GM12878 (cell line): ENCODE results near the gene HES2. TPM values are rescaled to one million over a fixed set of nuclear protein-coding genes. Genes with fewer than 3 reads are reported as not detected.

Experiments used
- ATAC-seq: fragments of 200-7000 bp; cut with Tn5 transposase; 3 replicates; pipeline ENCODE4 v1.9.1; 2020; ENCODE audit warnings: mild to moderate bottlenecking, moderate library complexity
- BruUV-seq: library from RNA; stranded (reverse); fragments of 400-500 nt; replicated peaks from 2 replicates; lab custom pipeline; 2021; lab: Mats Ljungman, UMichigan
- CTCF ChIA-PET: fragments of 300-600 bp; sonication (Branson Sonifier 250); formaldehyde crosslinking; extraction: SDS; loops from one replicate; lab custom pipeline; 2021; ENCODE audit warnings: inconsistent platforms; lab: Yijun Ruan, JAX
- POLR2A ChIA-PET: fragments of 350-600 bp; formaldehyde crosslinking; extraction: SDS; loops from one replicate; lab custom pipeline; 2021; ENCODE audit warnings: inconsistent platforms; lab: Charles Lee
- RAD21 ChIA-PET: fragments of 300-600 bp; sonication (Branson Sonifier 250); formaldehyde crosslinking; loops from one replicate; lab custom pipeline; 2023; ENCODE audit warnings: antibody characterized with exemption; ENCODE audit not compliant: unreplicated experiment; lab: Charles Lee
- SMC1A ChIA-PET: fragments of 300-600 bp; sonication (Branson Sonifier 250); formaldehyde crosslinking; loops from one replicate; lab custom pipeline; 2023; ENCODE audit not compliant: unreplicated experiment, uncharacterized antibody; lab: Charles Lee
- DNase-seq: peaks from one replicate; pipeline ENCODE4 v3.0.0-alpha.2; 2011; ENCODE audit warnings: low read depth, low spot score
- FAIRE-seq: peaks from 3 replicates; lab custom pipeline; 2011; peaks lifted over from hg19 to GRCh38; lab: Jason Lieb, UNC
- H2AFZ ChIP-seq: 2 replicates; pipeline ENCODE4 v1.6.0; 2011; ENCODE audit warnings: low read depth, low read length, control low read depth; ENCODE audit not compliant: control insufficient read depth
- H3K27ac ChIP-seq: 2 replicates; pipeline ENCODE4 v1.5.1; 2011; ENCODE audit warnings: control low read depth; ENCODE audit not compliant: control insufficient read depth, insufficient read depth
- H3K27me3 ChIP-seq, 2 experiments: replicated peaks in 1 of 2; 2 replicates each; pipeline versions ENCODE4 v1.6.0 to v1.6.1; 2011; ENCODE audit warnings: low read length in 1 of 2; ENCODE audit not compliant: control insufficient read depth in 2 of 2, insufficient read depth in 2 of 2
- H3K36me3 ChIP-seq, 2 experiments: 2 replicates each; pipeline ENCODE4 v1.5.1; 2011; ENCODE audit warnings: low read length in 1 of 2; ENCODE audit not compliant: control insufficient read depth in 2 of 2, insufficient read depth in 2 of 2
- H3K4me1 ChIP-seq: 2 replicates; pipeline ENCODE4 v1.6.1; 2011; ENCODE audit warnings: mild to moderate bottlenecking, low read length, moderate library complexity, mixed read lengths; ENCODE audit not compliant: control insufficient read depth, insufficient read depth
- H3K4me2 ChIP-seq: 2 replicates; pipeline ENCODE4 v1.6.0; 2011; ENCODE audit warnings: control low read depth; ENCODE audit not compliant: control insufficient read depth, insufficient read depth
- H3K4me3 ChIP-seq: fragments of 200-600 bp; sonication (generic); 2 replicates; pipeline ENCODE4 v1.5.1; 2016
- H3K79me2 ChIP-seq: 2 replicates; pipeline ENCODE4 v1.6.0; 2011; ENCODE audit warnings: low read length; ENCODE audit not compliant: control insufficient read depth, insufficient read depth
- H3K9ac ChIP-seq: 2 replicates; pipeline ENCODE4 v1.8.0; 2011; ENCODE audit warnings: low read length, control low read depth, mixed read lengths; ENCODE audit not compliant: control insufficient read depth, insufficient read depth
- H3K9me3 ChIP-seq: replicated peaks from 3 replicates; pipeline ENCODE4 v1.5.1; 2011; ENCODE audit warnings: mild to moderate bottlenecking, low read length; ENCODE audit not compliant: control insufficient read depth, insufficient read depth
- H4K20me1 ChIP-seq: 2 replicates; pipeline ENCODE4 v1.6.0; 2011; ENCODE audit not compliant: control insufficient read depth, insufficient read depth
- HCFC1 ChIP-seq: fragments of 150-350 bp; IDR thresholded peaks from 2 replicates; pipeline ENCODE4 v1.6.1; 2014; ENCODE audit warnings: low read length
- HDAC2 ChIP-seq: fragments of 200-600 bp; sonication (generic); IDR thresholded peaks from 2 replicates; pipeline ENCODE4 v1.6.1; 2017
- LARP7 ChIP-seq: fragments of 450-650 bp; IDR thresholded peaks from 2 replicates; pipeline ENCODE4 v1.6.1; 2017; ENCODE audit warnings: mild to moderate bottlenecking
- NR2C2 ChIP-seq: IDR thresholded peaks from 2 replicates; pipeline ENCODE4 v1.6.1; 2011; ENCODE audit warnings: borderline replicate concordance, low read depth; ENCODE audit not compliant: control insufficient read depth, insufficient read length
- SMAD1 ChIP-seq: fragments of 450-650 bp; IDR thresholded peaks from 2 replicates; pipeline ENCODE4 v1.6.1; 2018; ENCODE audit warnings: mild to moderate bottlenecking, low read depth; ENCODE audit not compliant: partially characterized antibody
- SREBF1 ChIP-seq: IDR thresholded peaks from 2 replicates; pipeline ENCODE4 v1.6.1; 2012; ENCODE audit warnings: mild to moderate bottlenecking, low read length
- STAT3 ChIP-seq: IDR thresholded peaks from 2 replicates; pipeline ENCODE4 v1.6.1; 2011; ENCODE audit warnings: low read depth, low read length, improper control_type of control experiment
- TBL1XR1 ChIP-seq: IDR thresholded peaks from 2 replicates; pipeline ENCODE4 v1.6.1; 2012; ENCODE audit warnings: low read depth, low read length, improper control_type of control experiment
- WRNIP1 ChIP-seq: IDR thresholded peaks from 2 replicates; pipeline ENCODE4 v1.6.1; 2011; ENCODE audit warnings: low read depth, low read length, improper control_type of control experiment, borderline replicate concordance
- YY1 ChIP-seq: IDR thresholded peaks from 2 replicates; pipeline ENCODE4 v1.6.1; 2011; ENCODE audit warnings: low read depth, mild to moderate bottlenecking, low read length
- WGBS: methylation state at CpG from one replicate; pipeline ENCODE4 v1.1.6; 2016; ENCODE audit warnings: low lambda C conversion rate; ENCODE audit not compliant: insufficient replicate concordance, insufficient coverage; ENCODE audit errors: missing lambda C conversion rate; 5-methylcytosine and 5-hydroxymethylcytosine counted together
- in situ Hi-C: fragments of 300-500 bp; cut with MboI; formaldehyde crosslinking; loops from 9 replicates; pipeline ENCODE4 v1.14.3; 2018; ENCODE audit warnings: mixed read lengths
- intact Hi-C: fragments of 100-400 bp; cut with micrococcal nuclease; formaldehyde crosslinking; loops from one replicate; pipeline ENCODE4 v1.14.2; 2022; ENCODE audit not compliant: unreplicated experiment
- polyA plus RNA-seq, 11 experiments: library from polyadenylated mRNA; depleted of rRNA in 4 of 11; unstranded in 6 of 11; stranded (reverse) in 5 of 11; fragments of >200 nt; fragmentation: Nextera tagmentation in 4 of 11; fragmentation: Illumina TruSeq in 1 of 11; extraction: Ambion mirVana in 4 of 11; extraction: Trizol in 1 of 11; gene quantifications; 1 replicate in 1 of 11; 2 replicates in 10 of 11; pipeline versions ENCODE4 v1.2.1 to v1.2.3, GENCODE V29; 2011 to 2016; ENCODE audit warnings: inconsistent platforms in 2 of 11, missing spikeins in 2 of 11, low read depth in 1 of 11
- total RNA-seq, 4 experiments: library from RNA; depleted of rRNA in 3 of 4; stranded (reverse); fragments of >200 nt in 3 of 4; fragmentation: Illumina TruSeq in 1 of 4; extraction: Trizol in 1 of 4; gene quantifications; 2 replicates each; pipeline versions ENCODE4 v1.2.1 to v1.2.3, GENCODE V29; 2013 to 2021
- TF ChIP-seq, protein P1 (sequence below): fragments of 450-650 bp; IDR thresholded peaks from 2 replicates; pipeline ENCODE4 v1.6.1; 2016; ENCODE audit warnings: mild to moderate bottlenecking
- TF ChIP-seq, protein P2 (sequence below): fragments of 150-350 bp; IDR thresholded peaks from 2 replicates; pipeline ENCODE4 v1.6.1; 2016; ENCODE audit warnings: low read depth, low read length

The HES2 gene
- total and polyA plus RNA-seq, 10 of the 15 experiments (the other 5 are each of a cell fraction or from before 2014, with no cell fraction given) = 0.13 to 2.0 (median 0.26) TPM

DNA sequence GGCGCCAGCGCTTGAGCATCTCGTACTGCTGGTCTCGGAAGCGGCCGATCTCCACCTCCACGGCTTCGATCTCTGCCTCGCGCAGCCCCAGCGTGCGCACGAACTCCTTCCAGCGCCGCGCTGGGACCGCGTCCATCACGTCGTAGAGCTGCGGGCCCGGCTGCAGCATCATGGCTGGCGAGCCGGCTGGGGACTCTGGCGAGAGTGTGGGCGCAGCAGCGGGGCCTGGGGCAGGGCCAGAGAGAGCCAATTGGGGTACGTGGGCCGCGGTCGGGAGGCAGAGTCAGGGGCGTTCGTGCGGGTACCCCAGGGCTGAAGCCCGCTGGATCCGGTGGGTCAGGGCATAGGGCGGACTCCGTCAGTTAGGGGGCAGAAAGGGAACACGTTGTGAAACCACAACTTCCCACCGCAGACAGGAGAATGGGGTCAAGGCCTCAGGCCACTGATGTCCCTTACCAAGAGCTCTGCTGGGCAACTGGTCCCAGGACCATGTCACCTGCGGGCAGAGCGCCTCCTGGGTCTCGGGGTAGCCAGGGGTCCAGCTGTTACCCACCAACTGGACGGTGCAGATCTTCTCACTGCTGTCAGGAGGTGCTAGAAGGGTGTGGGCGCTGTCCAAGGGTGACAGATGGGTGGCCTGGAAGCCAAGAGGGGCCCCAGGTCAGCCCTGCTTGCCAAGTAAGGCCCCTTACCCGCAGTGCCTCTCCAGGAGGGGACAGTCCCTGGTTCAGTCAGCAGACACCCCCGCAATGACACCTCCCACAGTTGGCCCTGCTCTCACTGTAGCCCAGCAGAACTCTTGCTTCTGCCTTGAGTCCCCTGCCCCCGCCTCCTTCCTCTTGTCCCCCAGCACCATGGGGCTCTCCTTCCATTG is 42.1 kb upstream of the HES2 start:
- Histone ChIP-seq H3K79me2 (no peaks in the 10 kb centered on the region), H4K20me1 (no peaks in the 10 kb centered on the region), H2AFZ (no peak overlapping the region), H3K4me1 (no peaks in the 10 kb centered on the region; the same call in 1 of the 2 replicates), H3K9me3 (no peaks in the 10 kb centered on the region), H3K27me3 (peaks cover 3 to 4% of the 10 kb centered on the region in 2 experiments; a peak in 3 of 4 replicates), H3K36me3 (no peaks in the 10 kb centered on the region), H3K4me3 (no peak overlapping the region), H3K9ac (no peak overlapping the region), H3K27ac (no peak overlapping the region), H3K4me2 (no peak overlapping the region)
- in situ Hi-C loops = no loop called here
- ATAC-seq = no peak
- 84% methylated on average over 41 of the region's 48 CpGs for WGBS
- ChIA-PET POLR2A (no interaction called here), CTCF (interaction anchor here (1.7 kb wide), 1 partner anchor 23 kb away, joined by 4 read pairs; no protein-coding TSS in a partner anchor), SMC1A (no interaction called here), RAD21 (interaction anchor here (2.0 kb wide), 1 partner anchor 23 kb away, joined by 4 read pairs; no protein-coding TSS in a partner anchor)
- DNase-seq = no peak
- BruUV-seq = no TSS peak
- TF ChIP-seq SREBF1 (no peak), HCFC1 (no peak), LARP7 (no peak), YY1 (no peak), TBL1XR1 (no peak), WRNIP1 (no peak), HDAC2 (no peak), SMAD1 (no peak), NR2C2 (no peak), STAT3 (no peak)
- TF ChIP-seq, protein P1, sequence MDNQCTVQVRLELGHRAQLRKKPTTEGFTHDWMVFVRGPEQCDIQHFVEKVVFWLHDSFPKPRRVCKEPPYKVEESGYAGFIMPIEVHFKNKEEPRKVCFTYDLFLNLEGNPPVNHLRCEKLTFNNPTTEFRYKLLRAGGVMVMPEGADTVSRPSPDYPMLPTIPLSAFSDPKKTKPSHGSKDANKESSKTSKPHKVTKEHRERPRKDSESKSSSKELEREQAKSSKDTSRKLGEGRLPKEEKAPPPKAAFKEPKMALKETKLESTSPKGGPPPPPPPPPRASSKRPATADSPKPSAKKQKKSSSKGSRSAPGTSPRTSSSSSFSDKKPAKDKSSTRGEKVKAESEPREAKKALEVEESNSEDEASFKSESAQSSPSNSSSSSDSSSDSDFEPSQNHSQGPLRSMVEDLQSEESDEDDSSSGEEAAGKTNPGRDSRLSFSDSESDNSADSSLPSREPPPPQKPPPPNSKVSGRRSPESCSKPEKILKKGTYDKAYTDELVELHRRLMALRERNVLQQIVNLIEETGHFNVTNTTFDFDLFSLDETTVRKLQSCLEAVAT = no peak
- TF ChIP-seq, protein P2, sequence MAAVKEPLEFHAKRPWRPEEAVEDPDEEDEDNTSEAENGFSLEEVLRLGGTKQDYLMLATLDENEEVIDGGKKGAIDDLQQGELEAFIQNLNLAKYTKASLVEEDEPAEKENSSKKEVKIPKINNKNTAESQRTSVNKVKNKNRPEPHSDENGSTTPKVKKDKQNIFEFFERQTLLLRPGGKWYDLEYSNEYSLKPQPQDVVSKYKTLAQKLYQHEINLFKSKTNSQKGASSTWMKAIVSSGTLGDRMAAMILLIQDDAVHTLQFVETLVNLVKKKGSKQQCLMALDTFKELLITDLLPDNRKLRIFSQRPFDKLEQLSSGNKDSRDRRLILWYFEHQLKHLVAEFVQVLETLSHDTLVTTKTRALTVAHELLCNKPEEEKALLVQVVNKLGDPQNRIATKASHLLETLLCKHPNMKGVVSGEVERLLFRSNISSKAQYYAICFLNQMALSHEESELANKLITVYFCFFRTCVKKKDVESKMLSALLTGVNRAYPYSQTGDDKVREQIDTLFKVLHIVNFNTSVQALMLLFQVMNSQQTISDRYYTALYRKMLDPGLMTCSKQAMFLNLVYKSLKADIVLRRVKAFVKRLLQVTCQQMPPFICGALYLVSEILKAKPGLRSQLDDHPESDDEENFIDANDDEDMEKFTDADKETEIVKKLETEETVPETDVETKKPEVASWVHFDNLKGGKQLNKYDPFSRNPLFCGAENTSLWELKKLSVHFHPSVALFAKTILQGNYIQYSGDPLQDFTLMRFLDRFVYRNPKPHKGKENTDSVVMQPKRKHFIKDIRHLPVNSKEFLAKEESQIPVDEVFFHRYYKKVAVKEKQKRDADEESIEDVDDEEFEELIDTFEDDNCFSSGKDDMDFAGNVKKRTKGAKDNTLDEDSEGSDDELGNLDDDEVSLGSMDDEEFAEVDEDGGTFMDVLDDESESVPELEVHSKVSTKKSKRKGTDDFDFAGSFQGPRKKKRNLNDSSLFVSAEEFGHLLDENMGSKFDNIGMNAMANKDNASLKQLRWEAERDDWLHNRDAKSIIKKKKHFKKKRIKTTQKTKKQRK = no peak
- FAIRE-seq = no peak
- intact Hi-C loops = no loop called here
